Activated CD8-positive, alpha-beta memory T cell treated with anti-CD3 and anti-CD28 coated beads, Interleukin-2, amount 10 ng/mL, durations not matched to agents 7 days and 5 days (primary cell): ENCODE results near the gene HPCAL1. TPM values are rescaled to one million over a fixed set of nuclear protein-coding genes. Genes with fewer than 3 reads are reported as not detected.
"Not testable (repeated sequence)": the region's sequence is repeated elsewhere in the genome, so short reads cannot be mapped to it uniquely, and the experiment has no call there.

Experiments used
- ATAC-seq: fragments of 150-1000 bp; cut with Tn5 transposase; one replicate; pipeline ENCODE4 v1.10.0; 2021; ENCODE audit warnings: moderate library complexity
- CTCF ChIA-PET: fragments of 350-600 bp; sonication (Branson Sonifier 250); formaldehyde crosslinking; loops from one replicate; lab custom pipeline; 2021; ENCODE audit warnings: antibody characterized with exemption; lab: Charles Lee
- DNase-seq: peaks from one replicate; pipeline ENCODE4 v3.0.0-alpha.2; 2020
- H3K27ac Mint-ChIP-seq: one replicate; pipeline ENCODE4 v1.8.0; 2021; ENCODE audit warnings: mild to moderate bottlenecking, mixed read lengths
- H3K27me3 Mint-ChIP-seq: one replicate; pipeline ENCODE4 v1.8.0; 2021; ENCODE audit warnings: mixed read lengths
- H3K36me3 Mint-ChIP-seq: one replicate; pipeline ENCODE4 v1.8.0; 2021; ENCODE audit warnings: mild to moderate bottlenecking, mixed read lengths
- H3K4me1 Mint-ChIP-seq: one replicate; pipeline ENCODE4 v1.8.0; 2021; ENCODE audit warnings: mixed read lengths
- H3K4me3 Mint-ChIP-seq: one replicate; pipeline ENCODE4 v1.8.0; 2021; ENCODE audit warnings: mild to moderate bottlenecking, moderate library complexity, mixed read lengths
- H3K9me3 Mint-ChIP-seq: one replicate; pipeline ENCODE4 v1.8.0; 2022; ENCODE audit warnings: low read depth, mixed read lengths
- total RNA-seq, 2 experiments: library from RNA; stranded (reverse); gene quantifications; one replicate each; pipeline ENCODE4 v1.2.3, GENCODE V29; 2021

The HPCAL1 gene
- total RNA-seq, 2 experiments from 2014 or later: 29.0 to 47.0 TPM

- no peaks in the 10 kb centered on the region for H3K9me3 Mint-ChIP-seq
- ATAC-seq (no peak), DNase-seq (no peak)
- peaks cover 8% of the 10 kb centered on the region for H3K27me3 Mint-ChIP-seq
- CTCF ChIA-PET: interaction anchor here (1.5 kb wide), 1 partner anchor 115 kb away, joined by 5 read pairs; no protein-coding TSS in a partner anchor
- peaks cover 4% of the 10 kb centered on the region for H3K36me3 Mint-ChIP-seq
- H3K4me1 Mint-ChIP-seq: peaks cover 19% of the 10 kb centered on the region
- H3K4me3 Mint-ChIP-seq: no peak overlapping the region
- no peak overlapping the region for H3K27ac Mint-ChIP-seq
Observed at GRCh38 chr2:10294077-10294476, 8.6 kb upstream of the HPCAL1 start.

GRCh38 chr2:10295649-10296048, 7.1 kb upstream of the HPCAL1 start:
- H3K4me1 Mint-ChIP-seq: peaks cover 27% of the 10 kb centered on the region
- H3K27me3 Mint-ChIP-seq, ATAC-seq, H3K9me3 Mint-ChIP-seq, DNase-seq, H3K27ac Mint-ChIP-seq, H3K36me3 Mint-ChIP-seq, H3K4me3 Mint-ChIP-seq: not testable (repeated sequence)
- CTCF ChIA-PET: interaction anchor here (1.4 to 2.0 kb wide), 2 partner anchors 10 to 114 kb away, joined by 3 to 9 read pairs; no protein-coding TSS in a partner anchor

GRCh38 chr2:10296142-10296541, 6.6 kb upstream of the HPCAL1 start:
- ATAC-seq (no peak), DNase-seq (no peak)
- no peak overlapping the region for H3K4me3 Mint-ChIP-seq
- peaks cover 4% of the 10 kb centered on the region for H3K36me3 Mint-ChIP-seq
- H3K9me3 Mint-ChIP-seq: no peaks in the 10 kb centered on the region
- peaks cover 32% of the 10 kb centered on the region for H3K4me1 Mint-ChIP-seq
- CTCF ChIA-PET: interaction anchor here (1.4 to 2.0 kb wide), 2 partner anchors 11 to 113 kb away, joined by 3 to 9 read pairs; no protein-coding TSS in a partner anchor
- no peak overlapping the region for H3K27ac Mint-ChIP-seq
- peaks cover 8% of the 10 kb centered on the region for H3K27me3 Mint-ChIP-seq

- Mint-ChIP-seq H3K27me3 (peaks cover 8% of the 10 kb centered on the region), H3K4me3 (no peak overlapping the region), H3K9me3 (no peaks in the 10 kb centered on the region), H3K36me3 (peaks cover 4% of the 10 kb centered on the region), H3K4me1 (peaks cover 40% of the 10 kb centered on the region), H3K27ac (peak overlapping the region; percentile 64)
- CTCF ChIA-PET: interaction anchor here (0.6 to 2.0 kb wide), 6 partner anchors 26 to 312 kb away, joined by 3 to 11 read pairs (median 4); no protein-coding TSS in a partner anchor
- ATAC-seq (no peak), DNase-seq (no peak)
Observed at GRCh38 chr2:10297191-10297830, 5.4 kb upstream of the HPCAL1 start.

- ATAC-seq (no peak), DNase-seq (peak; percentile 71)
- no peaks in the 10 kb centered on the region for H3K9me3 Mint-ChIP-seq
- peaks cover 40% of the 10 kb centered on the region for H3K4me1 Mint-ChIP-seq
- H3K27me3 Mint-ChIP-seq: peaks cover 6% of the 10 kb centered on the region
- peaks cover 4% of the 10 kb centered on the region for H3K36me3 Mint-ChIP-seq
- CTCF ChIA-PET: interaction anchor here (0.6 to 1.9 kb wide), 8 partner anchors 8 to 313 kb away, joined by 3 to 11 read pairs (median 3); no protein-coding TSS in a partner anchor
- H3K4me3 Mint-ChIP-seq: no peak overlapping the region
- peak overlapping the region; percentile 64 for H3K27ac Mint-ChIP-seq
Observed at GRCh38 chr2:10297959-10298531, 4.7 kb upstream of the HPCAL1 start.

GRCh38 chr2:10298777-10299176, 3.9 kb upstream of the HPCAL1 start:
- not testable (repeated sequence) for H3K9me3 Mint-ChIP-seq, ATAC-seq, DNase-seq, H3K27me3 Mint-ChIP-seq, H3K4me3 Mint-ChIP-seq, H3K27ac Mint-ChIP-seq, H3K36me3 Mint-ChIP-seq
- CTCF ChIA-PET: interaction anchor here (0.9 to 1.9 kb wide), 6 partner anchors 9 to 226 kb away, joined by 3 to 11 read pairs (median 3); no protein-coding TSS in a partner anchor
- peaks cover 44% of the 10 kb centered on the region for H3K4me1 Mint-ChIP-seq

- CTCF ChIA-PET: interaction anchor here (0.7 to 7.2 kb wide), 3 partner anchors 16 to 108 kb away, joined by 3 to 111 read pairs (median 63); no protein-coding TSS in a partner anchor
- Mint-ChIP-seq H3K36me3 (peaks cover 2% of the 10 kb centered on the region), H3K4me3 (no peak overlapping the region), H3K27me3 (no peaks in the 10 kb centered on the region), H3K9me3 (no peaks in the 10 kb centered on the region), H3K27ac (peak overlapping the region; percentile 34), H3K4me1 (peaks cover 58% of the 10 kb centered on the region)
- DNase-seq: no peak
- no peak for ATAC-seq
Observed at GRCh38 chr2:10300328-10300920, 2.3 kb upstream of the HPCAL1 start.

- Mint-ChIP-seq H3K4me1 (peaks cover 66% of the 10 kb centered on the region), H3K27me3 (no peaks in the 10 kb centered on the region), H3K4me3 (peak overlapping the region; percentile 59), H3K27ac (peak overlapping the region; percentile 76), H3K36me3 (peaks cover 2% of the 10 kb centered on the region), H3K9me3 (no peaks in the 10 kb centered on the region)
- ATAC-seq (no peak), DNase-seq (no peak)
- CTCF ChIA-PET: interaction anchor here (0.7 to 7.2 kb wide), 10 partner anchors 8 to 176 kb away, joined by 3 to 111 read pairs (median 4); partner anchors contain the start of gene ODC1
Observed at GRCh38 chr2:10300997-10301940, 1.4 kb upstream of the HPCAL1 start.

GRCh38 chr2:10301941-10302478, 694 bp upstream of the HPCAL1 start:
- peak overlapping the region; percentile 59 for H3K4me3 Mint-ChIP-seq
- no peaks in the 10 kb centered on the region for H3K9me3 Mint-ChIP-seq
- peak overlapping the region; percentile 76 for H3K27ac Mint-ChIP-seq
- DNase-seq: no peak
- H3K36me3 Mint-ChIP-seq: peaks cover 2% of the 10 kb centered on the region
- CTCF ChIA-PET: interaction anchor here (0.8 to 7.2 kb wide), 14 partner anchors 9 to 273 kb away, joined by 3 to 111 read pairs (median 4); partner anchors contain the start of gene ODC1
- peaks cover 67% of the 10 kb centered on the region for H3K4me1 Mint-ChIP-seq
- H3K27me3 Mint-ChIP-seq: no peaks in the 10 kb centered on the region
- no peak for ATAC-seq

GRCh38 chr2:10303181-10303693, 533 bp downstream of the HPCAL1 start:
- CTCF ChIA-PET: interaction anchor here (0.8 to 7.2 kb wide), 19 partner anchors 11 to 274 kb away, joined by 3 to 111 read pairs (median 3); partner anchors contain the start of gene ODC1
- H3K4me1 Mint-ChIP-seq: peaks cover 56% of the 10 kb centered on the region
- H3K4me3 Mint-ChIP-seq: peak overlapping the region; percentile 97
- ATAC-seq (peak; percentile 16), DNase-seq (peak; percentile 49)
- H3K9me3 Mint-ChIP-seq: no peaks in the 10 kb centered on the region
- H3K27ac Mint-ChIP-seq: peak overlapping the region; percentile 76
- no peaks in the 10 kb centered on the region for H3K27me3 Mint-ChIP-seq
- peaks cover 2% of the 10 kb centered on the region for H3K36me3 Mint-ChIP-seq

GRCh38 chr2:10303694-10304378, 1.1 kb downstream of the HPCAL1 start:
- Mint-ChIP-seq H3K9me3 (no peaks in the 10 kb centered on the region), H3K36me3 (peaks cover 2% of the 10 kb centered on the region), H3K27ac (peak overlapping the region; percentile 24), H3K4me1 (peaks cover 50% of the 10 kb centered on the region), H3K27me3 (no peaks in the 10 kb centered on the region), H3K4me3 (peak overlapping the region; percentile 97)
- CTCF ChIA-PET: interaction anchor here (0.5 to 7.2 kb wide), 19 partner anchors 11 to 227 kb away, joined by 3 to 111 read pairs (median 4); no protein-coding TSS in a partner anchor
- DNase-seq (peak; percentile 67), ATAC-seq (no peak)
